AG08395 (cell line): Measurements from ENCODE around the gene TTC36.
"Not testable (repeated sequence)": the region's sequence is repeated elsewhere in the genome, so short reads cannot be mapped to it uniquely, and the experiment has no call there.

Experiments
- DNase-seq: peaks from one replicate; pipeline ENCODE4 v3.0.0; 2012; ENCODE audit warnings: mixed read lengths, low spot score

The TTC36 gene

DNA sequence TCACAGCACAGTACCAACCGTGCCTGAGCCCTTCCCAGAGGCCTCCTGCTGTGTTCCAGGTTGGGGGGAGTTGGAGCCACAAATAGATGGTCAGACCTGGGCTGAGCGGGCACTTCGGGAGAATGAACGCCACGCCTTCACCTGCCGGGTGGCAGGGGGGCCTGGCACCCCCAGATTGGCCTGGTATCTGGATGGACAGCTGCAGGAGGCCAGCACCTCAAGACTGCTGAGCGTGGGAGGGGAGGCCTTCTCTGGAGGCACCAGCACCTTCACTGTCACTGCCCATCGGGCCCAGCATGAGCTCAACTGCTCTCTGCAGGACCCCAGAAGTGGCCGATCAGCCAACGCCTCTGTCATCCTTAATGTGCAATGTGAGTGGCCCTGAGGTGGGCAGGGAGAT is 4.8 kb downstream of the TTC36 start:
- no peak for DNase-seq

DNA sequence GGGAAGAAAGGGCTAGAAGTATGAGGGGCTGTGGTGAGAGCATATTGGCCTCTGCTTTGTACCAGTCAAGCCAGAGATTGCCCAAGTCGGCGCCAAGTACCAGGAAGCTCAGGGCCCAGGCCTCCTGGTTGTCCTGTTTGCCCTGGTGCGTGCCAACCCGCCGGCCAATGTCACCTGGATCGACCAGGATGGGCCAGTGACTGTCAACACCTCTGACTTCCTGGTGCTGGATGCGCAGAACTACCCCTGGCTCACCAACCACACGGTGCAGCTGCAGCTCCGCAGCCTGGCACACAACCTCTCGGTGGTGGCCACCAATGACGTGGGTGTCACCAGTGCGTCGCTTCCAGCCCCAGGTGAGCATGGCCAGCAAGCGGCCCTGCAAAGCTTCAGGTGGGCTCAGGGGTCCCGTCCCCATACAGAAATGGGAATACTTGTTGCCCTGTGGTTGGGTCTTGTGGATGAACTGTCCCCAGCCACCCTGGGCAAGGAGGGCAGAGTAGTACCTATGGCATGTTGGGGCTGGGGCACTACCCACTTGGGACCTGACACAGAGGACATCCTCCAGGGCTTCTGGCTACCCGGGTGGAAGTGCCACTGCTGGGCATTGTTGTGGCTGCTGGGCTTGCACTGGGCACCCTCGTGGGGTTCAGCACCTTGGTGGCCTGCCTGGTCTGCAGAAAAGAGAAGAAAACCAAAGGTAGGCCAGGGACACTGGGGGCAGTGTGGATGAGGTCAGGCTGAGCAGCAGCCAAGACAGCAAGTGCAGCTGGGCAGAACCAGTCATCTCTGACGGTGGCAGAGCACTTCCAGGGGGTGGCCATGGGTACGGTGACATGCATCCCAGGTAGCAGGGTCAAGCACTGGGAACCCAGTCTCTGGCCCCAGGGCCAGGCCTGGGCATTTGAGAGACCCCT is 5.8 kb downstream of the TTC36 start:
- DNase-seq, result no peak

DNA sequence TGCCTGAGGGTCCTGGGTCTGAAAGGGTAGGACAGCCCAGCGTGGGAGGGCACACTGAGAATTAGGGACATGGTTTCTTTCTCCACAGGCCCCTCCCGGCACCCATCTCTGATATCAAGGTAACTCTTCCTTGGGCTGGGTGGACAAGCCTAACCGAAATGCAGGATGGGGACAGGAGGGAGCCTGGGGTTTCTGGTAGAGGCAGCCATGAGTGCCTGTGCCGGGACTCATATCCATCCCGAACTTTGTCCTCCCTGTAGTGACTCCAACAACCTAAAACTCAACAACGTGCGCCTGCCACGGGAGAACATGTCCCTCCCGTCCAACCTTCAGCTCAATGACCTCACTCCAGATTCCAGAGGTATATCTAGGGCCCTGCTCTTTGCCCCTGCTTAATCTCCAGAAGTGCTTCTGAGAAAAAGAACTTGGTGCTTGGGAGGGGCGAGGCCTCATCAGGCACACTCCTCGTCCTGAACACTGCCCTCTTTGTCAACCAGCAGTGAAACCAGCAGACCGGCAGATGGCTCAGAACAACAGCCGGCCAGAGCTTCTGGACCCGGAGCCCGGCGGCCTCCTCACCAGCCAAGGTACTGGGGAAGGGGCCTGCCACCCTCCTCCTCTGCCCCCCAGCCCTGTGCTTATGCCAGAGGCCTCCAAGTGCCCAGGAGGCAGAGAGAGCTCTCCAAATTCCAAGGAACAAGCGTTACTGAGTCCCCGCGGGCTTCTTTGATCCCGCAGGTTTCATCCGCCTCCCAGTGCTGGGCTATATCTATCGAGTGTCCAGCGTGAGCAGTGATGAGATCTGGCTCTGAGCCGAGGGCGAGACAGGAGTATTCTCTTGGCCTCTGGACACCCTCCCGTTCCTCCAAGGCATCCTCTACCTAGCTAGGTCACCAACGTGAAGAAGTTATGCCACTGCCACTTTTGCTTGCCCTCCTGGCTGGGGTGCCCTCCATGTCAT is 6.8 kb downstream of the TTC36 start:
- no peak for DNase-seq

DNA sequence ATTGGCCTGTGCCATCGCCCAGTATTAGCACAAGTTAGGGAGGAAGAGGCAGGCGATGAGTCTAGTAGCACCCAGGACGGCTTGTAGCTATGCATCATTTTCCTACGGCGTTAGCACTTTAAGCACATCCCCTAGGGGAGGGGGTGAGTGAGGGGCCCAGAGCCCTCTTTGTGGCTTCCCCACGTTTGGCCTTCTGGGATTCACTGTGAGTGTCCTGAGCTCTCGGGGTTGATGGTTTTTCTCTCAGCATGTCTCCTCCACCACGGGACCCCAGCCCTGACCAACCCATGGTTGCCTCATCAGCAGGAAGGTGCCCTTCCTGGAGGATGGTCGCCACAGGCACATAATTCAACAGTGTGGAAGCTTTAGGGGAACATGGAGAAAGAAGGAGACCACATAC is 8.0 kb downstream of the TTC36 start:
- no peak for DNase-seq

DNA sequence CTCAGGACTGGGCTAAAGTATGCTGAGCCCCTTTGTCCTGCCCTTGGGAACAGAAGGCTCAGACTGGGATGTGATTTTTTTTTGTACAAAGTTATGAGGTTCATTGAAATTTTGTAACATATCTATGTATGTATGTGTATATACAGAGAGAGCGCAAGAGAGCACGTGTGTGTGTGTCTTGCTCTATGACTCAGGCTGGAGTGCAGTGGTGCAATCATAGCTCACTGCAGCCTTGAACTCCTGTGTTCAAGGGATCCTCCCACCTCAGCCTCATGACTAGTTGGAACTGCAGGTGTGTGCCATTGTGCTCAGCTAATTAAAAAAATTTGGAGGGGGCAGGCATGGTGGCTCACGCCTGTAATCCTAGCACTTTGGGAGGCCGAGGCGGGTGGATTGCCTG is 9.5 kb downstream of the TTC36 start:
- no peak for DNase-seq

DNA sequence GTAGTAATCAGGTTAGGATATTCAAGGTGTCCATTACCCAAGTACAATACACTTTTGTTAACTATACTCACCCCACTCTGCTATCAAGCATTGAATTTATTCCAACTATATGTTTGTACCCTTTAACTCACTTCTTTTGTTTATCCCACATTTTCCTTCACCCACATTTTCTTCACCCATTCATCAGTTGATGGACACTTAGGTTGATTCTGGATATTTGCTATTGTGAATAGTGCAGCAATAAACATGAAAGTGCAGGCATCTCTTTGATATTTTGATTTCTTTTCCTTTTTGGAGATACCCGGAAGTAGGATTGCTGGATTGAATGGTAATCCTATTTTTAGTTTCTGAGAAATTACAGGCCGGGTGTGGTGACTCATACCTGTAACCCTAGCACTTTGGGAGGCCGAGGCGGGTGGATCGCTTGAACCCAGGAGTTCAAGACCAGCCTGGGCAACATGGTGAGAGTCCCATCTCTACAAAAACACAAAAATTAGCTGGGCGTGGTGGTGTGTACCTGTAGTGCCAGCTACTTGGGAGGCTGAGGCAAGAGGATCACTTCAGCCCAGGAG is 10.2 kb downstream of the TTC36 start:
- no peak for DNase-seq

DNA sequence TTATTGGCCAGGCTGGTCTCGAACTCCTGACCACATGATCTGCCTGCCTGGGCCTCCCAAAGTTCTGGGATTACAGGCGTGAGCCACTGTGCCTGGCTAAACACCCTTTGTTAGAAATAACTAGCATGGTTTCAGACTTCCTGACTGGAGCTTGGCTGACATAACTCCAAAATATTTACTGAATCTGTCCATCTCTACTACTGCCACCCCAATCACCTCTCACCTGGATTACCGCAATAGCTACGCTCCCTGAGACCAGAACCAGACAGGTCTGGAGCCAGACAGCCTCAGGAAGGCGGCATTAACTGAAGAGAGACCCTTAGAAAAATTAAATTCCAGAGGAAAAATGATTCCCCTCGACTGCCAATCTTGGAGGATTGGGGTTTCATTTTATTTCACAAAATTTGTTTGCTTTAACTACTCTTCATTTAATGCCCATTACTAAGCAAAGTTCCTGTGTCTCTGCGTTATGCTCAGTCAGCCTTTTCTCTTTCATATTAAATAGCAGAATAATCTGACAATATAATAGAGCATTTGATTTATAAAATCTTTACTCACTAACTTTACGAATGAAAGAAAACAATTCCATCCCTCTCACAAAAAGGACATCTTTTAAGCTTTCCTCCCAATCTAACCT is 16.9 kb downstream of the TTC36 start:
- DNase-seq, result no peak

DNA sequence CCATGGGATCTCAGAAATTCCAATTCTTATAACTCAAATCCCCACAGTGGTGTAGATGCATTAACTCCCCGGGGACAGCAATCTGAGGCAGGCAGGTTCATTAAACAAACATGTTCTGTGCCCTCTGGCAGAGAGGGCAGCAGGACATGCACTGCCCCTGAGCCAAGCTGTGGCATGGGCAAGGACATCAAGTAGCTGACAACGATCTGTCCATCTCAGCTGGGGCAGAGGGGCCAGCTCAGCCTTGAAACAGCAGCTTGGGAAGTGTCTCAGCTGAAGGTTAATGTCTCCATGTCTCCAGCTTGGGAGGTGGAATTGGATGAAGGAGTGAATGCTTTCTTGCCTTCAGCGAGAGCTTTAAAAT is 17.4 kb downstream of the TTC36 start:
- DNase-seq, result no peak

DNA sequence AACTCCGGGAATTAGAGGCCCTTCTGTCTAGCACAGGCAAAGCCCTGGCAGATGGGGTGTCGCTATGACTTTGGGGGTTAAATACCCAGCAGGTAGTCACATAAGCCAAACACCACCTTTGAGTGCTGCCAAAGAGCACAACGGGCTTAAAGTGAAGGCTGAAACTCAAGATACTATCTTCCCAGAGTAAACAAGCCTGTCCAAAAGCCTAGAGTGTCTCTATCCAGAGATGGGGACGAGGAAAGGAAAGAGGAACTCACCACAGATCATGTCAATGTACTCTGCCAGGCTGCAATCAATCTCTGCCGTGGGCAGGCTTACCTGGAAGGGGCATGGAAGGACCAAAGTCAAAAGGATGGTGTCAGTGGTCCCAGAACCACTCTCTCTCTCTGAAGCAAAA is 18.3 kb downstream of the TTC36 start:
- no peak for DNase-seq

DNA sequence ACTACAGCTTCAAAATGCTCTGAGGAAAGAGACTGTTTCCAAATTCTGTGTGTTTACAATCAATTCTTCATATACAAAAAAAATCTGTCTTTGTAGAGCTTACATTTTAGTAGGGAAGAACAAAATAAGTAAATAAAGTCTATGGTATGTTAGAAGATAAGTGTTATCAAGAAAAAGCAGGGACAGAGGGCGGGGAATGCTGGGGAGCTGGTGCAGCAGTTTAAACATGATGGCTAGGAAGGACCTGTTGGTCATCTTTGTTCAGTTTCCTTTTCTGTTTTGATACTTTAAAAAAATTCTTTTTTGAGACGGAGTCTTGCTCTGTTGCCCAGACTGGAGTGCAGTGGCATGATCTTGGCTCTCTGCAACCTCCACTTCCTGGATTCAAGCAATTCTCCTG is 19.9 kb downstream of the TTC36 start:
- no peak for DNase-seq

DNA sequence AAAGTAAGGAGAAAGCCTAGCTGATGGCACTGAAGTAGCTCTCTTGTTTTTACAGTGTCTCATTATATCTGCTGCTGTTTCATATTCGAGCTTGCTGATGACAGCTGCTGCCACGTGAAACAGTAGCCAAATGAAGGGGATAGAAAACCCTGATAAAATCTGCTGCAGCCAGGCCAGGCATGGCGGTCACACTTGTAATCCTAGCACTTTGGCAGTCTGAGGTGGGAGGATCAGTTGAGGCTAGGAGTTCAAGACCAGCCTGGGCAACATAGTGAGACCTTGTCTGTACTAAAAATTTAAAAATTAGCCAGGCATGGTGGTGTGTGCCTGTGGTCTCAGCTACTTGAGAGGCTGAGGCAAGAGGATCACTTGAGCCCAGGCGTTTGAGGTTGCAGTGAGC is 25.1 kb downstream of the TTC36 start:
- no peak for DNase-seq

DNA sequence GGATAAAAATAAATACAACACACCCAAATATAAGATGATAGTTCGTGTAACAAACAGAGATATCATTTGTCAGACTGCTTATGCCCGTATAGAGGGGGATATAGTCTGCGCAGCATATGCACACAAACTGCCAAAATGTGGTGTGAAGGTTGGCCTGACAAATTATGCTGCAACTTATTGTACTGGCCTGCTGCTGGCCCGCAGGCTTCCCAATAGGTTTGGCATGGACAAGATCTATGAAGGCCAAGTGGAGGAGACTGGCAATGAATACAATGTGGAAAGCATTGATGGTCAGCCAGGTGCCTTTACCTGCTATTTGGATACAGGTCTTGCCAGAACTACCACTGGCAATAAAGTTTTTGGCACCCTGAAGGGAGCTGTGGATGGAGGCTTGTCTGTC is 33.5 kb downstream of the TTC36 start:
- no peak for DNase-seq

DNA sequence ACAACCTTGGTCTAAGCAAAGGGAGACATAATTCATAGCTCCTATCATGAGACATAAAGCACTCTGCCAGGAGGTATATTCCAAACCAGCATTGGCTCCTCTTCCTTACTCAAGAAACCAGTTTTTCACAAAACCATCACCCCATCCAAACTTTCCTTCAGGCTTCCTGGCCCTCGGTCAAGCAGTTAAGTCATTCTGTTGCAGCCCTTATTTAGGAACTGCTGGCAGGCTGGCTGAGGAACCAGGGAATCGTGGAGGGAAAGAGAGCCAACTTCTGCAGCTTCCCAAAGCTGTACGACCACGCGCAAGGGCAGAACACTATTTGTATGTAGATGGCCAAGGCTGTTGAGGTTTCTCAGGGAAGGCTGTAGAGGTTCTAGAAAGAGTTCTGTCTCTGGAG is 37.8 kb downstream of the TTC36 start:
- DNase-seq, result peak; percentile 36

DNA sequence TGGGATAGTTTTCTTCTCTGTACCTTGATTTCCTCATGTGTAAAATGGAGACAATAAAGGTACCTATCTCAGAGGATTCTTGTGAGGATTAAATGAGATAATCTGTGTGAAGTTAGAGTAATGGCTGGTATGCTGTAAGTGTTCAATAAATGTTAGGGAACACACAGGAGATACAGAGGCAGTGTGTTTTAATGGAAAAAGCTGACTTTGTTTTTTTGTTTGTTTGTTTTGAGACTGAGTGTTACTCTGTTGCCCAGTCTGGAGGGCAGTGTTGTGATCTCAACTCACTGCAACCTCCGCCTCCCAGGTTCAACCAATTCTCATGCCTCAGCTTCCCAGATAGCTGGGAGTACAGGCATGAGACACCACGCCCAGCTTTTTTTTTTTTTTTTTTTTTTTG is 42.4 kb downstream of the TTC36 start:
- no peak for DNase-seq

DNA sequence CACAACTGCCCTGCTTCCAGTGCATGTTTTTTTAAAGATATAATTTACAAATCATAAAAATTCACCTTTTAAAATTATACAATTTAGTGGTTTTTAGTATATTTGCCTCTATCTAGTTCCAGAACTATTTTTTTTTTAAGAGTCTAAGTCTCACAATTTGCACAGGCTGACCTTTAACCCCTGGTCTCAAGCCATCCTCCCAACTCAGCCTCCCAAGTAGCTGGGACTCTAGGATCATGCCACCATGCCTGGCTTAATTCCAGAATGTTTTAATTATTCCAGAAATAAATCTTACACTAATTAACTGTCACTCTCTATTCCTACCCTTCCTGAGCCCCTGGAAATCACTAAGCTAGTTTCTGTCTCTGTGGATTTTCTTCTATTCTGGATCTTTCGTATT is 43.5 kb downstream of the TTC36 start:
- no peak for DNase-seq

DNA sequence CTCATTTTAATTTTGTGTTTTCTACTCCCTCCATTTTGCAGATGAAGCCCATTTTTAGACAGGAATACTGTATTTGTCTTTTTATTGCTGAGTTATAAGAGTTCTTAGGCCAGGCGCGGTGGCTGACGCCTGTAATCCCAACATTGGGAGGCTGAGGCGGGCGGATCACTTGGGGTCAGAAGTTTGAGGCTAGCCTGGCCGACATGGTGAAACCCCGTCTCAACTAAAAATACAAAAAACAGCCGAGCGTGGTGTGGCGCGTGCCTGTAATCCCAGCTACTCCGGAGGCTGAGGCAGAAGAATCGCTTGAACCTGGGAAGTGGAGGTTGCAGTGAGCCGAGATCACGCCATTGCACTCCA is 44.4 kb downstream of the TTC36 start:
- not testable (repeated sequence) for DNase-seq

DNA sequence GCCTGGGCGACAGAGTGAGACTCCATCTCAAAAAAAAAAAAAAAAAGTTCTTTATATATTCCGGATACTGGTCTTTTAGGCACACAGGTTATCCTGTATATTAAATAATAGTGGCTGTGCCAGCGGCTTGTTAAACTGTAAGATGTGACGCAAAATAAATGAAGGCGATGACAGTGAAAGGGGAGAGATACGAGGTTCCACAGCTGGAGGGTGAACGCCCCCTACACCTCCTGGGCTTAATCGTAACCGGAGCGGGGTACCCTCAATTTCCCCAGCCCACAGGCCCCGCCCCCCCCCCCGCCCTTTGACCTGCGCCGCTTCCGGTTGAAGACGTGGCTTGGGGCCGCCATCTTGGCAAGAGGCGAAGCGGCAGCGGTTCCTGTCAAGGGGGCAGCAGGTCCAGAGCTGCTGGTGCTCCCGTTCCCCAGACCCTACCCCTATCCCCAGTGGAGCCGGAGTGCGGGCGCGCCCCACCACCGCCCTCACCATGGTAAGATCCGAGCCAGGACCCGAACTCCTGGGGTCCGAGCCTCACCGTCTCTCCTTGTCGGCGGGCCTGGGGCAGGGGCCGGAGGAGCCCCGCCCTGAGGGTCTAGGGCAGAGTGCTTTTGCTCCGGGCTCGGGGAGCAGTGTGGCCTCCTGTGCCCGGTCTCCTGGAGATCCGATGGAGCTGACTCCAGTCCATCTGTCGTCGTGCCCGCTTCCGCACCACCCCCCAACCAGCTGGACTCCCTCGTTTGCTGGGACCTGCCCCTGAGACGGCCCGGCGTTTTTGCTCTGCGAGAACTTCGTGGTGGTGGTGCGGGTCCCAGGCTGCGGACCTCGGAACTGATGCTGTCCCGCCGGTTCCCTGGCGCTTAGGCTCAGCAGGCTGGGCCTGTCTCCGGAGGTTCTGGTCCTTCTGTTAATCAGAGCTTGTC is 45.0 kb downstream of the TTC36 start, which contains the start of gene ARCN1:
ARCN1 (plus strand) TSS at position 349 of the 920 bp plus-strand sequence; CDS start at position 488, 139 bp downstream.
- DNase-seq, result peak; percentile 88

DNA sequence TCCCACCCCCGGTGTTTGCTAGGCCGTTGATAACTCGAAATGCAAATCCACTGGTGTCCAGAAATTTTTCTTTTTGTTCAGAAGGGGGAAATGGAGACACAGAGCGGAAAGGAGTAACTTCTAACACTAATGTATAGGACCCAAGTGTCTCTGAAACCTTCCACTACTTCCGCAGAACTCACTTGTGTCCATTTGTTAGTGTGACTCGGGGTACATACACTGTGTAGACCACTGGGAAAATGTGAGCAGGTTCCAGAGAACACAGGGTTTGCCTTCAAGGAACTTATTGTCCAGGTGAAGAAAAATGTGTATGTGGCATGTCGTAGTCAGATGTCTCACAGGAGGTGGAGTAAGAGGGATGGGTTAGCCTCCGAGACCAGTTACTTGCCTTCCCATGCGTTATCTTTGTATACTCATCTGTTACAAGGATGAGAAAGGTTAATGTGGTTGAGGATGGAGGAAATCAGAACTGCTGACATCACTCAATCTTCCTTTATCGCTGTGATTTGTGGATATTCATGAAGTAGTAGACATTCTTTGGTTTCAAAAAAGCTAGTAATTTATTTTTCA is 45.8 kb downstream of the TTC36 start:
- DNase-seq, result peak; percentile 42

DNA sequence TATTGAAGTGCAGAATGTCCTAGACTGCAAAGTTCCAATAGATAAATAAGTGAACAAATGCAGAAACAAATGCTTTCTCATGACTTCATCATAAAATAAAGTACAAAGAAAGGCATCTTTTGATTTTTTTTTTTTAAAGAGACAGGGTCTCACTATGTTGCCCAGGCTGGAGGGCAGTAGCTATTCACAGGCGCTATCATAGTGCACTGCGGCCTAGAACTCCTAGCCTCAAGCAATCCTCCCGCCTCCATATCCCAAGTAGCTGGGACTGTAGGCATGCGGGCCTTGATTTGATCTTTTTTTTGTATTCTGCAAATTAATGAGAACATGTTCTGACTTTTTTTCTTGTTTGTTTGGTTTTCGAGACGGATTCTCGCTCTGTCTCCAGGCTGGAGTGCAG is 47.4 kb downstream of the TTC36 start:
- DNase-seq, result no peak

DNA sequence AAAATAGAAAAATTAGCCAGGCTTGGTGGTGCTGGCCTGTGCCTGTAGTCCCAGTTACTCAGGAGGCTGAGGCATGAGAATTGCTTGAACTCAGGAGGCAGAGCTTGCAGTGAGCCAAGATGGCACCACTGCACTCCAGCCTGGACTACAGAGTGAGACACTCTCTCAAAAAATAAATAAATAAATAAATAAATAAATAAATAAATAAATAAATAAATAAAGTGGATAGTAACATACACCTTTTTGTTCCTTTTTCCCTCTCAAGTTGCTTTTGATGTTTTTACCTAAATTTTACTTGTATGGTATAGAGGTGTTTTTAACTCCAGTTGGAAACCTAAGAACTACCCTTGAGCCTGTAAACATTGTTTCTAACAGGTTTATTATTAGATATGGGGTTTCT is 50.7 kb downstream of the TTC36 start:
- not testable (repeated sequence) for DNase-seq
